RKO (cell line): ENCODE measurements around the gene PATE2.

Experiments
- DNase-seq: peaks from one replicate; pipeline ENCODE4 v3.0.0-alpha.2; 2016; ENCODE audit warnings: low spot score

Gene PATE2

DNA sequence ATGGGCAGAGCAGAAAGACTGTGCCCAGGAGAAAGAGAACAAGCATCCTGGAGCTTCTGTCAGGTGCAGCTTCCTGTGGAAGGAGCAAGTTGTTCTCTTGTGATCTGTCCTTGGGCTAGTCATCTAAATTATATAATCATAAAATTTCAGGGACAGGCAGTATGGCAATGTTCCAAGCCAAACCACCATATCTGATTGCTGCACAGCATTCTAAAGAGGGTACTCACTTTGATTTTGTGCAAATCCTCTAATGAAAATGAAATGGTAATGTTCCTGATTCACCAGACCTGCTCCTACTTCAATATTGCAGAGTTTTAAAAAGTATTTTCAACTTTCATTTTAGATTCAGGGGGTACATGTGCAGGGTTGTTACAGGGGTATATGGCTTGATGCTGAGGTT is at the start of gene PATE2:
PATE2 (minus strand) TSS at position 101 of the 400 bp plus-strand sequence; CDS start at position 46, 55 bp downstream.
- no peak for DNase-seq

DNA sequence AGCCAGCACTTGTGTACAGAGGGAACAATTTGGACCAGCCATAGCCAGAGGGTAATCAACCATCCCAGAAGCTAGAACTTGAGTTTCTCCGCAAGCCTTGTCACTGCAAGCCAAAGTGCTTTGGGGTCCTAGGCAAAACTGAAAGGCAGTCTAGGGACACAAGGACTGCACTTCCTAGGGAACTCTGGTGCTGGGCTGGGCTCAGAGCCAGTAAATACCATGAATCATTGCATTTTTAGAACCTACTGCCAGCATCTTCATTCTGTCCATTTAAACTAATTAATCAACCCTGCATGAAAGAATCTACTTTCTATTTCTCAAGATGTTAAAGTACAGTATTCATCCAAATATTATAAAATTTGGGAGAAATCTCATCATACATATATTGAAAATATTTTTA is 29.3 kb upstream of the PATE2 start:
- DNase-seq, result no peak

DNA sequence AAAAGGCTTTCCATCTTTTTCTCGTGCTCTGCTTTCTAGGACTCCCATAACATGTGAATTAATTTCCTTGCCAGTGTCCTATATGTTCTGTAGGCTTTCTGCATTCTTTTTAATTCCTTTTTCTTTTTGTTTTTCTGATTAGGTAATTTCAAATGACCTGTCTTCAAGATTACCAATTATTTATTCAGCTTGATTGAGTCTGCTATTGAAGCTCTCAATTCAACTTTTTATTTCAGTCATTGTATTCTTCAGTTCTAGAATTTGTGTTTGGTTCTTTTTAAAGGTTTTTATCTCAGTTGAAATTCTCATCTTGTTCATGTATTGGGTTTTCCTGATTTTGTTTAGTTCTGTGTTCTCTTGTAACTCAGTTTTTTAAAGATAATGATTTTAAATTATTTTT is 23.8 kb upstream of the PATE2 start:
- no peak for DNase-seq

DNA sequence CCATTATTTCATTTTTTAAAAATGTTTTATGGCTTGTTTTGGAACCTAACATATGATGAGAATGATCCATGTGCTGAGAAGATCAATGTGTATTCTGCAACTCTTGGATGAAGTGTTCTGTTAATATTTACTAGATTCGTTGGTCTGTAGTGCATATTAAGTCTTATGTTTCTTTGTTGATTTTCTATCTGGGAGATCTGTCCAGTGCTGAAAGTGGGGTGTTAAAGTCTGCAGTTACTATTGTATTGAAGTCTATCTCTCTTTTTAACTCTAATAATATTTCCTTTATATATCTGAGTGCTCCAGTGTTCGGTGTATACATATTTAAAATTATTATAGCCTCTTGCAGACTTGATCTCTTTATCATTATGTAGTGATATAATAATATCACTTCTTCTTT is 21.2 kb upstream of the PATE2 start:
- no peak for DNase-seq

DNA sequence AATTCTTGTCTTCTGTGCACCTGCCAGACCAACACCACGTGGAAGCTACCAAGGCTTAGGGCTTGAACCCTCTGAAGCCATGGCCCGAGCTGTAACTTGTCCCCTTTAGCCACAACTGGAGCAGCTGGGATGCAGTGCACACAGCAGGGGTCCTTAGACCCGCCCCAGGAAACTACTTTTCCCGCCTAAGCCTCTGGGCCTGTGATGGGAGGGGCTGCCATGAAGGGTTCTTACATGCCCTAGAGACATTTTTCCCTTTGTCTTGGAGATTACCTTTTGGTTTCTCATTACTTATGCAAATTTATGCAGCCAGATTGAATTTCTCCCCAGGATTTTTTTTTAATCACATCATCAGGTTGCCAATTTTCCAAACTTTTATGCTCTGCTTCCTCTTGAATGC is 19.0 kb upstream of the PATE2 start:
- no peak for DNase-seq

DNA sequence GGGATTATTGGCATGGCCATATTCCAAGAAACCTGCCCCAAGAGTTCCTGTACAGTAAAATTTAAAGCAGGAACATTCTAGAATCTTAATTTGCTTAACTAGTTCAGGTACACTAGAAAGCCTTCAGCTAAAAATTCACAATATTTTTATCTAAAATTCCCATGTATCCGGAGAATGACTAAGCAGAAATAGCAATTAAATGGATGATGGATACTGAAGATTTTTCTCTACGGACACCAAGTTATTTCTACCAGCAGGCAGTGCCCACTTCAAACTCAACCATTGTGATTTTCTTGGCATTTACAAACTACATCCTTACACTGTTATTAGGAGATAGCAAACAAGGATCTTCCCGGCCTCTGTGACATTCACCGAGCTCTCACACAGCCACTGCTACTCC is 12.2 kb upstream of the PATE2 start:
- no peak for DNase-seq

DNA sequence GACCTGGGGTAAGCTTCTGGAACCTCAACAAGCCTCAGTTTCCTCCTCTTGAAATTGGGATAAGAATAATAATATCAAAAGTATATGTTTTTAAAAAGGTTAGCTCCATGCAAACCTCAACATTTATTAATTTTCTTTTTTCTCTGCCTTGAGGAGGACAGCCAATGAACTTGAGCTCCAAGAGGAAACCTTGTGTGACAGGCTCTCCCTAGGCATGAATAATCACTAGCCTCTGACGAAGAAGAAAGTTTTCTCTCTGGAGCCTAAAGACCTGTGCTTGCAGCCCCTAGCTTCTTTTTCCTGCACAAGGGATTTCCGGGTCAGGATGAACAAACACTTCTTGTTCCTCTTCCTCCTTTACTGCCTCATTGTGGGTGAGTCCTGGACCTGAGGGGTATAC is 9.2 kb upstream of the PATE2 start, which contains the start of gene PATE3:
PATE3 (plus strand) TSS at position 301 of the 400 bp plus-strand sequence; CDS start at position 326, 25 bp downstream.
- no peak for DNase-seq

DNA sequence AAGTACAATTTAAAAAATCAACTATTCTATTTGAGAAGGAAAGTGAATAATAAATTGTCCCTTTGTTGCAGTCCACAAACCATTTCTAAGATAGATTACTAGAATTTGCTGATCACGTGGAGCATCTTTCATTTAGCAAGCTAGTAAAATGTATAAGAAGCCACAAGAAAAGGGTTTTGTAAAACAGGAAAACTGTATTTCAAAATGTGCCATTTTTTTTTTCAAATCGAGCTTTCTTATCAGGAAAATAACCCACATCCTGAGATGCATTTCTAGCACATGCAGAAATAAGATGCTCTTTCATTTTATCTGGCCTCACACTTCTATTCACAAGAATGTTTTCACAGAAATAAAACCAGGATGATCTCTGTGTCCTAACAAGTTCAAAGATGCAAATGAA is 6.0 kb upstream of the PATE2 start:
- DNase-seq, result no peak

DNA sequence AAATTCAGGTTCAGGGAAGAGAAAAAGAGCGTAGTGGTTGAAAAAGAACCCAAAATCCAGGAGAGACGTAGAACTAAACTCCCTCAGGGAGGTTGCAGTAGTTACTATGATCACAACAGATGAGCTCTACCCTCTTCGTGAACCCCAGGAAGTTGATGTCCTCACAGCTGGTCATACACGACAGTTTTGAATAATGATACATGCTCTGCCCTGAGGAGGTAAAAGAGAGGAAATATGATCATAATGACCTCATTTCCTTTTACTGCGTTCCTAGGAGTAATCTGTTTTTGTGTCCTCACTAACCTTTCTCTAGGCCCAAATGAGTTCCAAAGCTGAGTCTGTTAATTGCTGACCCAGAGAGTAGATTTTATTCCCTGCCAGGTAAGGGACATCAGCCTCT is 1.3 kb downstream of the PATE2 start:
- DNase-seq, result peak; percentile 52

DNA sequence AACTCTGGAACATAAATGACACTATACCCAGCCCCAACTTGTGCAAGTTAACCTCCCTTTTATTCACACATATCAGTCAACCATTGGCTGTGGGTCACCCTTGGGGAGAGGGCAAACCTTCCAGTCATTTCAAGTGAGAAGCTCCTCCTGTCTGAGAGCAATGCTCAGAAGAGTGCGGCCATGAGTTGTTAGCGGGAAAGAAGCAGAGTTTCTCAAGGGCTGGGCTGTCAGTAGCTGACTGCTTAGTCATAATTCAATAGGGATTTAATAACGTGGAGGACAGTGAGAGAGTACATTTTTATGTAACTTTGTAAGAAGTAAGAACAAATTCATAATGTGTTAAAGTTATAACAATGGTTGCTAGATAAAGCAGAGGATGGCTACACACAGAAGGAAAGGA is 5.1 kb downstream of the PATE2 start:
- DNase-seq, result no peak

DNA sequence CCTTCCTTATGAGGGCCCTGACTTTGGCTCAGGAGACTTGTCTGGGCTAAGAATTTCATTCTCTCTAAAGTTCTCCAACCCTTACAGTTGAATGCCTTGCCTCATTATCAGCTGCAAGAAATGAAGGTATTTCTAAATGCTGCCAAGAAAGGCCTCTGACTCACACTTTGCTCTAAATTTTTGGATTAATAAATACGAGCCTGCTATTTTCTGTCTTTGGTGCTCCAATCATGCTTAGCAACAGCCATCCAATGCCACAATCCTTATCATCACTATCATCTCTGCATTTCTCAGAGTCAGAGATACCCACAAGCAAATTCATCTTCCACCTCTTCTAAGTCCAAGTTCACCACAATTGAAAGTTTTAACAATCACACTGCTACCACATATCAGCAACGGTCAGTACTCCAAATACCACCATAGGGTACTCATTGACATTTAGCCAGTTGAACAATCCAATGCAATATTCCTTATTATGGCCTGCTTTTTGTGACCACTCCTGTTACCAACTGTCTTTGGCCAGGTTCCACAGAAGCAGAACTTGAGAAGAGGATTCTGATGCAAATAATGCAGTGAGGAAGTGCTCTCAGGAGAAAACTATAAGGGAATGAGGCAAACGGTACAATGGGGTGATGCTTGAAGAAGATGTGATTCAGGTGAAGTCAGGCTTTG is 5.7 kb downstream of the PATE2 start:
- no peak for DNase-seq

DNA sequence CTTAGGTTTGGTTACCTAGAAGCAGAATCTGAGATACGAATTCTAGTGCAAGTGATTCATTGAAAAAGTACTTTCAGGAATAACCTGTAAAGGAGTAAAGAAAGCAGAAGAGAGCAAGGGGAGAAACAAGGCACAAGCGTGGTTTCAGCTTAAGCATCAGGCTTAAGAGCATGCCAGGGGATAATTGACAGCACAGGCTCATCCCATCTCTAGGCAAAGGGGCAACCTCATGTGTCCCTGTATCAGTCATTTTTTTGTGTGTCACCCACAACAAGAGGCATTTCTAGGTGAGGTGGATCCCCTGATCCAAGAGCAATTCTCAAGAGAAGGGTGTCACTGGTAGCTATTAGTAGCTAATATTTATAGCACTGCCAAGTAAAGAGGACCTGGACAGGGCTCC is 8.0 kb downstream of the PATE2 start:
- no peak for DNase-seq

DNA sequence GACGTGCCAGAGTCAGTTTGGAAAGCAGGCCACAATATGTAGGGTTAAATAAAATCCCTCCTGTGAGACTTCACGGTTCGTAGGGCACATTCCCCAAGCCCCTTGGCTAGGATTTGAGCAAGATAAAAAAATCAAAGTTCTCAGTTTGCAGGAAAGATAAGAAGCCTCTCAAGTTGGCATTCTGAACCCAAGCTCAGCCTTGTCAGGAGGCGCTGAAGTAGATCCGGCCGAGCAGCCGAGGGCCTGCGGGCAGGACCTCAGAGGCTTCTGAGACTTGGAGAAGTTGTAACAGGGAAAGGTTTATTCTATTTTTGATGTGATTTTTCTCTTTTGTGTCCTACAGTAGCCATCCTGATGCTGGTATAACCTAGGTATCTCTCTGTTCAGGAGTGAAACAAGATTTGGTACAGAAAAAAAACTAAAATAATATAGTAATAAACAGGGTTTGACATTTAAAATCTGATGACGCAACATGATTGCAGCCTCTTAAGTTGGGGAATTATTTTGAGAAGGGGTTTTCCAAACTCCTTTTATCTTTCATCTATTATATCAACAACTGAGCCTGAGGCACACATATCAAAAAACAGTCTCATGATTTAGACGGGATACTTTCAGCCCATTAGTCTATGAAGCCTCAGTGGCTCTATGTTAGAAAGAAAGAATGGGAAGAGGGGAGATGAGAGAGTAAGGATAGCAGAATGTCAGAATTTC is 10.1 kb downstream of the PATE2 start:
- DNase-seq, result no peak

DNA sequence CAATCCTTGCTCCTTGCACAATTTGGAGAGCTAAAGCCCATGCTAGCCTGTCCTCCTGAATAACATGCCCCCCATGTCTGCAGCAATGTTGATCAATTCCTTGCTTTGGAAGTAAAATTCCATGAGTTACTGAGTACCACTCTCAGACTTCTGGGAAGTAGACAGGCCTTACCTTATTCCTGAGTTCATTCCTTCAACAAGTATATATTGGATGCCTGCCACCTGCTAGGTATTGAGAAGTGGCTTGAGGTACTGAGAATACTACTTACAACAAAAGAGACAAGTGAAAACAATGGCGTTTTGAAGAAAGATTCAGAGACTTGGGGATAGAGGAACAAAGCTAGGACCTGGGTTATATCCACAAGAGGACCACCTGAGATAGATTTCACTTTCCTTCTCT is 12.4 kb downstream of the PATE2 start:
- no peak for DNase-seq

DNA sequence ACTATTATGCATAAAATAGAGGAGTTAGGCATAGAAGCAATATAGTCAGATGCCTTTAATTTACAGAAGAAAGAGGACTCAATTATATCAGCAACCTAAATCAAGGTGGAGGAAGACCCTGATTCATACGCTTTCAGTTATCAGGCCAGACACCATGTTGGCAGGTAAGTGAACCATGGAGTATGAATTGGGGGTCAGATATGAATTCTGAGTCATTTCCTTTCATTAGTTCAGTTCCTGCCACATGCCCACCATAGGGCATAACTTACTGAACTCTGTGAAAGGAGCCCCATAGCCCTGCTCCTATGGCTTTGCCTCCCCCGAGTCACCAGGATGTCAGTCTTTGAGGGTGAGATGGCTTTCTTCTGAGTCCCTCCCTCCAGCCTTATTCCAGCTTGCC is 15.1 kb downstream of the PATE2 start:
- no peak for DNase-seq

DNA sequence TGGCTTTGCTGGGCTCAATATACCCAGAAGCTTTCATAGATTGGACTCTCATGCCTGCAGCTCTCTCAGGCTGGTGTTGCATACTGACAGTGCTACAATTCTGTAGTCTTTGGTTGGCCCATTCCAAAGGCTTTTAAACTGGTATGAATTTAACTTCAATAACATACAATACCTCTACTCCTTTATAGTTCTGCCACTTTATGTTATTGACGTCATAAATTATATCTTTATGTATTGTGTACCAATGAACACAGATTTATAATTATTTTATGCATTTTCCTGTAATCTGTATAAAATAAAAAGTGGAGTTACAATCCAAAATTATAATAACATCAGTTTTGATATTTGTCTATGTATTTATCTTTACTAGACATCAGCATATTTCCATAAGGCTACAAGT is 16.2 kb downstream of the PATE2 start:
- DNase-seq, result no peak

DNA sequence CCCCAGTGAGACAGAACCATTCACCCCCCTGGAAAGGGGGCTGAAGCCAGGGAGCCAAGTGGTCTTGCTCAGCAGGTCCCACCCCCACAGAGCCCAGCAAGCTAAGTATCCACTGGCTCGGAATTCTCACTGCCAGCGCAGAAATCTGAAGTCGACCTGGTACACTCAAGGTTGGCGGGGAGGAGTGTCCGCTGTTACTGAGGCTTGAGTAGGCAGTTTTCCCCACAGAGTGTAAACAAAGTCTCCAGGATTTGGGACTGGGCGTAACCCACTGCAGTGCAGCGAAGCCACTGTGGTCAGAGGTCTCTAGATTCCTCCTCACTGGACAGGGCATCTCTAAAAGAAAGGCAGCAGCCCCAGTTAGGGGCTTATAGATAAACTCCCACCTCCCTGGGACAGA is 22.6 kb downstream of the PATE2 start:
- DNase-seq, result no peak

DNA sequence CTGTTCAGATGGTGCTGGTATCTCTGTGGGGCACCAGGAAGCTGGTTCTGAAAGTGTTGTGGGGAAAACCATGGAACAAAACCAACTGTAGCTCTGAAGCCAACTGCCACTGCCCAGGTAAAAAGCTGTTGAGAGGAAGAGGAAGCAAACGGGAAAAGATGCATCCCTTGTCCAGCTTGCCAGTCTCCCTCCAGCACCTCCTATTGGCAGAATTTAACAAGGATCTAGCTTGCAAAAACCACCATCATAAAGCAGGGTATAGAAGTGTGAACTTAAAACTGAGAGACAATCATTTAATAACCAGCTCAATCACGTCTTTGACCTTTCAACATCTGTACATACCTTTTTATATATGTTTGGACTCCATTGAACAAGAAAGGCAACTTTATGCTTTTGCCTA is 28.0 kb downstream of the PATE2 start:
- no peak for DNase-seq

DNA sequence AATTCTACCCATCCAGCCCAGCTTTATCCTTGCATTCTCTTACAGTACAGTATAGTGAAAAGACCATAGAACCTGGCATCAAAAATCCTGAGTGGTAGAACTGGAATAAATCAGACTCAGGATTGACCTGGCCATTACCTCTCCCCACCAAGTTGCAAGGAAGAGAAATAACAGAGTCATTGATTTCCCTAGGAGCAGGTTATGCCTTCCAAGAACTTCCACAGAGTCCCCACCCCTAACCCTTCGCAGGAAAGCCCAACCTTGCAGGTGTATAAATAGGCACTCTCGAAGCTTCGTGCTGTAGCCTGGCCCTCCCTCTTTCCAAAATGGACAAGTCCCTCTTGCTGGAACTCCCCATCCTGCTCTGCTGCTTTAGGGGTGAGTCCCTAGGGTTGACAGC is 32.6 kb downstream of the PATE2 start, which contains the start of gene PATE1:
PATE1 (plus strand) TSS at position 301 of the 400 bp plus-strand sequence; CDS start at position 327, 26 bp downstream.
- DNase-seq, result no peak

DNA sequence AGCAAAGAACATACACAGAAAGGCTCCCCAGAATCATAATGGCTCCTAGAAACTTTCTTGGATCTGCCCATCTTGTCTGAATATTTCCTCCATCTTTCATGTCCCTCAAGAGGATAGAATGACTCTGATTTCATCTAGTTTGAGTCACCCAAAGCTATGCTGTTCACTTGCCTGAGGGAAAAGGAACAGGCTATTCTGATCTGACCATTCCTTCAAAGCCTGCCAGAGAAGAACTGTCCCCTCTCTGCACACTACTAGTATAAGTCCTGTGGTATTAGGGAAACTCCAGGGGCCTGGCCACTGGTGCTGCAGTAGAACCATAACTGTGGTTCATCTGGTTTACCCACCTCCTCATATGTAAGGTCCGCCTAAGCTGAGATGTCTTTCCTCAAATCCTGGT is 34.9 kb downstream of the PATE2 start:
- DNase-seq, result no peak

DNA sequence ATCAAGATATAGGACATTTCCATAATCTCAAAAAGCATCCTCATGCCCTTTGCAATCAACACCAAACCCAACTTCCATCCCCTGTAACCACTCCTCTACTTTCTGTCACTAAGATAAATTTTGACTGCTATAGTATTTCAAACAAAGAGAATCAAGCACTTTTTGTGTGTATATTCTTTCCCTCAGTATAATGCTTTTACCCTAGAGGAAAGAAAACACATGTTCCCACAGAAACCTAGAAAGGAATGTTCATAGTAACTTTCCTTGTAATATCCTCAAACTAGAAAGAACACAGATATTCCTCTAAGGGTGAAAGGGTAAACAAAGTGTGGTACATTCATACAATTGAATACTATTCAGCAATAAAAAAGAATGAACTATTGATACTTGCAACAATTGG is 38.0 kb downstream of the PATE2 start:
- no peak for DNase-seq

DNA sequence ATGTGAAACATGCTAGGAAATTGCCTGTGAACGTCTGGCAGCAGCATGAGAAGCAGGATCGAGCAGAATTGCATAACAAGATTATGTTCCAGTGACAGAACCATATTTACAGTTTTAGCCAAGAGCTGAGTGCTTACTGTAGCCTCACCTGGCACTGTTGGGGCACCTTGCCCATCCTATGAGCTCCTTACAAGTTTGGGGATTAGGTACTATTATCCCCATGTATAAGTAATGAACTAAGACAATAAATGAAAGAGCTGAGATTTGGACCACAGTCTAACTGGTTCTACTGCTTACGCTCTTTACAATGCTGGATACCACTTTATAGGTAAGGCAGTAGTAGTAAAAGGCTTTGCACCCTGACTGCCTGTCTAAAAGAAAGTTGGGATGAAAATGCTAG is 49.7 kb downstream of the PATE2 start:
- no peak for DNase-seq
